Aorta (tissue), 5 donors: ENCODE results near the gene BOD1L1. TPM values are rescaled to one million over a fixed set of nuclear protein-coding genes. Genes with fewer than 3 reads are reported as not detected.

Experiments used
- ATAC-seq: fragments of 200-7000 bp; cut with Tn5 transposase; one replicate; pipeline ENCODE4 v1.9.1; 2022; ENCODE audit warnings: moderate library complexity; ENCODE audit not compliant: low FRiP score
- DNase-seq, 2 donors: peaks; one replicate each; pipeline ENCODE4 v3.0.0-alpha.2; 2020
- H3K27ac ChIP-seq, 2 donors: one replicate each; pipeline ENCODE4 v1.5.1; 2013; ENCODE audit warnings: low read length in 2 of 2, mild to moderate bottlenecking in 2 of 2, moderate library complexity in 2 of 2, control low read depth in 1 of 2, inconsistent platforms in 1 of 2, low read depth in 1 of 2
- H3K27me3 ChIP-seq, 2 donors: one replicate each; pipeline ENCODE4 v1.6.1; 2013; ENCODE audit warnings: control low read depth in 1 of 2, low read length in 1 of 2, mild to moderate bottlenecking in 1 of 2, moderate library complexity in 1 of 2; ENCODE audit not compliant: insufficient read depth in 2 of 2, control insufficient read depth in 1 of 2
- H3K36me3 ChIP-seq, 2 donors: one replicate each; pipeline ENCODE4 v1.6.1; 2013; ENCODE audit warnings: control low read depth in 1 of 2, low read length in 1 of 2, mild to moderate bottlenecking in 1 of 2; ENCODE audit not compliant: insufficient read depth in 2 of 2, control insufficient read depth in 1 of 2
- H3K4me1 ChIP-seq, 2 donors: one replicate each; pipeline ENCODE4 v1.6.1; 2013; ENCODE audit warnings: low read length in 2 of 2, control low read depth in 1 of 2, mild to moderate bottlenecking in 1 of 2, moderate library complexity in 1 of 2; ENCODE audit not compliant: insufficient read depth in 2 of 2, control insufficient read depth in 1 of 2
- H3K4me3 ChIP-seq, 2 donors: one replicate each; pipeline ENCODE4 v1.5.1; 2013; ENCODE audit warnings: low read length in 2 of 2, control low read depth in 1 of 2, mild to moderate bottlenecking in 1 of 2
- H3K9me3 ChIP-seq: one replicate; pipeline ENCODE4 v1.6.1; 2013; ENCODE audit warnings: mild to moderate bottlenecking, low read length; ENCODE audit not compliant: control insufficient read depth
- WGBS, 2 donors: extraction: QIAGEN DNeasy Blood & Tissue Kit; methylation state at CpG; one replicate each; pipeline ENCODE4 v1.1.7; 2013; 5-methylcytosine and 5-hydroxymethylcytosine counted together
- intact Hi-C, 2 donors: fragments of 100-400 bp; cut with DNase I; formaldehyde crosslinking; loops; one replicate each; pipeline versions ENCODE4 v1.14.2 to v1.15.0; 2022
- polyA plus RNA-seq, 2 donors: library from polyadenylated mRNA; stranded (reverse); fragments of 200-250 nt; gene quantifications; one replicate each; pipeline ENCODE4 v1.2.3, GENCODE V29; 2013
- total RNA-seq, 2 donors: library from RNA; stranded (reverse); fragmentation: NEBNext Ultra II Directional; extraction: Animal tissue kit (Norgen Biotek cat#: 25700); gene quantifications; one replicate each; pipeline ENCODE4 v1.2.1, GENCODE V29; 2021
- donor health status: healthy with polysubstance abuse.
- donor health status: Bipolar disorder and iron deficiency.
- donor health status: DM: no; HTN: no; CAD: no.
- donor health status: DM: no; HTN: no; CAD: no.
- donor health status: DM: yes; HTN: yes; CAD: no.

Gene BOD1L1
- total and polyA plus RNA-seq, 4 donors: 7.6 to 52.6 (median 29.8) TPM

GRCh38 chr4:13559413-13559812, 68.1 kb downstream of the BOD1L1 start:
- H3K27me3 ChIP-seq: no peaks in the 10 kb centered on the region
- intact Hi-C loops: no loop called here
- WGBS, 2 donors: 18 to 26% methylated on average over 2 of the region's 2 CpGs
- no peak overlapping the region for H3K27ac ChIP-seq
- ATAC-seq (no peak), DNase-seq (no peak)
- no peaks in the 10 kb centered on the region for H3K4me1 ChIP-seq
- no peaks in the 10 kb centered on the region for H3K9me3 ChIP-seq
- H3K4me3 ChIP-seq: no peak overlapping the region
- no peaks in the 10 kb centered on the region for H3K36me3 ChIP-seq

DNA sequence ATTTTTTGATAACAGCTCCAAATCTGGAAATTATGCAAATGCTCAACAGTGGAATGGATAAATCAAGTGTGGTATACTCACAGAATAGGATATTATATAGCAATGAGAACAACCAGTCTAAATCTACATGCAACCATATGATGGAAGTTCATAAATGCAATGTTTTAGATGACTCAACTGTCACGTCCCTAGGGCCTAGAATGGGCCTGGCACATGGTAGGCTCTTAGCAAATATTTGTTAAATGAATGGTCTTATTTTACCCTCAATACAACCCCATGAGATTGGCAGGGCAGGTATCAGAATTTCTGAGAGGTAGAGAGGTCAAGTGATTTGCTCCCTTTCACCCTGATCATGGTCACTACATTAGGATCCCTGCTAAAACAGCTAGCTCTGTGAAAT, 68.6 kb downstream of the BOD1L1 start:
- intact Hi-C loops: no loop called here
- Histone ChIP-seq H3K27ac (no peak overlapping the region), H3K9me3 (peaks cover 2% of the 10 kb centered on the region), H3K27me3 (no peaks in the 10 kb centered on the region), H3K4me3 (no peak overlapping the region), H3K4me1 (no peaks in the 10 kb centered on the region), H3K36me3 (no peaks in the 10 kb centered on the region)
- WGBS, 2 donors: 69 to 73% methylated on average over 1 of the region's 1 CpG
- DNase-seq (no peak), ATAC-seq (no peak)

DNA sequence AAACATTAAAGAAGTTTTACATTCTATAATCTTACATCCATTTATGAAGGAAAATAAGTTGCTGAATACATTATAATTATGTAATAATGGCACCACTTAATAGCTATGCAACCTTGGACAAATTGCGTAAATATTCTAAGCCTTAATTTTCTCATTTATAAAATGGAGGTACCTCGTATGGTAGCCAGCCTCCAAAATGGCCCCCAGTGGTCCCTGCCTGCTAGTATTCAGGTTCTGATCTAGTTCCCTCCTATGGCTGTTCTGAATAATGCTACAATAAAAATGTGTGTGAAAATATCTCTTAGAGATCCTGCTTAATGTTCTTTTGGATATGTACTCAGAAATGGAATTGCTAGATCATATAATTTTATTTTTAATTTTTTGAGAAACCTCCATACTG, 72.2 kb downstream of the BOD1L1 start:
- intact Hi-C loops: no loop called here
- no peak for ATAC-seq
- H3K27me3 ChIP-seq: no peaks in the 10 kb centered on the region
- H3K9me3 ChIP-seq: peaks cover 2% of the 10 kb centered on the region
- H3K4me1 ChIP-seq: no peaks in the 10 kb centered on the region
- WGBS, 2 donors: 79 to 84% methylated on average over 2 of the region's 2 CpGs
- H3K36me3 ChIP-seq: no peaks in the 10 kb centered on the region
- no peak overlapping the region for H3K27ac ChIP-seq
- no peak overlapping the region for H3K4me3 ChIP-seq
- DNase-seq: no peak

DNA sequence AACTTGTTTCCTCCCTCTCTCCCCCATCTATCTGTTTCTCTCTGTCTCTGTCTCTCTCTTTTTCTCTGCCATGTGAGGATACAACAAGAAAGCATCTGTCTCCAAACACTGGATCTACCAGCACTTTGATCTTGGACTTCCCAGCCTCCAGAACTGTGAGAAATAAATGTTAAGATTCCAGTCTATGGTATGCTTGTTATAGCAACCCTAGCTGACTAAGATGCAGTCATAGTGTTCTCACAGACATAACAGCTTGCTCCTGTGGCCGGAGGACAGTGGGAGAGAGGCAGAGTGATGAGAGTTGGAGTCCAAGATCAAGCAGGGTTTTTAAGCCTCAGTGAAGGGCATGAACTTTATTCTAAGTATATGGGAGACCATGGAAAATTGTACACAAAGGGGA, 74.4 kb downstream of the BOD1L1 start:
- no peaks in the 10 kb centered on the region for H3K4me1 ChIP-seq
- ATAC-seq (no peak), DNase-seq (no peak)
- no peaks in the 10 kb centered on the region for H3K36me3 ChIP-seq
- no peak overlapping the region for H3K27ac ChIP-seq
- 67 to 74% methylated on average over 1 of the region's 1 CpG for WGBS, 2 donors
- intact Hi-C loops: no loop called here
- peaks cover 2% of the 10 kb centered on the region for H3K9me3 ChIP-seq
- no peaks in the 10 kb centered on the region for H3K27me3 ChIP-seq
- H3K4me3 ChIP-seq: no peak overlapping the region

DNA sequence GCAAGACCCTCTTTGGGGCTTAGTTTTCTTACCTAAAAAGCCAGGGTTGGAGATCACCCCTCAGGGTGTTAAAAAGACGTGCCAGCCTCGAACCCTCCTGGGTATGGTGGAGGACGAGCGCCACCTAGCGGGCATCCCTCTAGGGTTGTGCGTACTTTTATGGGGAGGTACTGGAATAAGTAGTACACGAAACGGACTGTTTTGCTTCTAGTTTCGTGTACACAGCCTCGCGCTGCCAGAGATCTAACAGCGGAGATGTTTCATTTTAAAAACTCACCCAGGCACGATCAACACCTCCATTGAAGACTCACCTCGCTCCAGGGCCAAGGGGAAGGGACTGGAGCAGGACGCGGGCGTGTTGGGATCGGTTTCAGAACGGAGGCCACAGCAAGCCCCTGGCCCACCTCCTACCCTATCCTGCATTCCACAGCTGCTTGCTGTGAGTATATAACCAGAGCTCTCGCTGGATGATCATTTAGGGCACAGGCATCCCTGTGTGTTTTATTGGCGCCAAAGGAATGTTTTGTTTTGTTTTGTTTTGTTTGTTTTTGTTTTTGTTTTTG, 78.5 kb downstream of the BOD1L1 start:
- intact Hi-C loops: loop anchor here (2.0 to 10.0 kb wide), 3 partner anchors 696 to 822 kb away; no protein-coding TSS in a partner anchor
- WGBS, 2 donors: 4% methylated on average over 21 of the region's 21 CpGs
- H3K4me3 ChIP-seq: no peak overlapping the region
- H3K27ac ChIP-seq: no peak overlapping the region
- H3K4me1 ChIP-seq: no peaks in the 10 kb centered on the region
- no peaks in the 10 kb centered on the region for H3K36me3 ChIP-seq
- H3K27me3 ChIP-seq: peaks cover 0 to 2% of the 10 kb centered on the region in 2 donors
- ATAC-seq (peak; percentile 89), DNase-seq (peak; percentile 85 to 94)
- peaks cover 2% of the 10 kb centered on the region for H3K9me3 ChIP-seq

DNA sequence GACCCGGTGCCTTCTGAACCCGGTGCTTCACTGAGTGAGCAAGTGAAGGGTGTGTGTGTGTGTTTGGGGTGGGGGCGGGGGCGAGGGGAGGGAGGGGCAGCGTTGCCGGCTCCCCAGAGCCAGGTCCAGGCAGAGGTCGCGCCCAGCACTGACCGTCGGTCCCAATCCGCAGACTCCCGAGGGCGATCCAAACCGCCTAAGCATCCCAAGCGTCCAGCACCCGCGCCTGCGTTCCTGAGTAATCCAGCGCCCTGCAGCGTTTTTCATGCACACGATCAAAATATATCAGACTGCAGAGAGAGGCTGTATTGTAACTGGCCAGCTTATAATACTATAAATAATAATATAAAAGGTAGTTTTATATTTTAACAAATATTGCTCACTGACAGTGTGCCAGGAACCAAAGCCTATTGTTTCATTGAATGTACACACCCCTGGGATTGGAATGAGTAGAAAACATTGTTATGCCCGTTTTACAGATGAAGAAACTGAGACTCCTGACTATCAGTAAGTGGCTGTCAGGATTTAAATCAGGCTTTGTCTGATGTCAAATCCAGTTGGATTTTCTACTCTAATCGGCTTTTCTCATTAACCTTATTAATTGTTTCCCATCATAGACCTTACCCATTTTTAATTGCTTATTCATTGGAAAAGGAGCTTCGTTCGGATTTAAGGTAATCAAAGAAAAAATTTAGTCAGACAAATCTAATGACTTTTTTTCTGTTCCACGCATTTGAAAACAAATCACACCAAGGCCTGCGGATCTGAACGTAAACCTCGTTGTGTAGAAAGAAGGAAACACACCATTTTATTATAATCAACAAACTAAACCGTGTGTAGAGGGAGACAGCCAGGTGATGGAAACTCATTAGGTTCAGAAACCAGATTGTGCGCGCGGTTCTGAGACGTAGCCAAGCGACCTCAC, 79.2 kb downstream of the BOD1L1 start:
- H3K27ac ChIP-seq: no peak overlapping the region
- no peaks in the 10 kb centered on the region for H3K9me3 ChIP-seq
- no peaks in the 10 kb centered on the region for H3K4me1 ChIP-seq
- H3K4me3 ChIP-seq: no peak overlapping the region
- no peaks in the 10 kb centered on the region for H3K36me3 ChIP-seq
- WGBS, 2 donors: 12 to 13% methylated on average over 34 to 35 of the region's 35 CpGs
- no peak for ATAC-seq
- no peak for DNase-seq
- H3K27me3 ChIP-seq: peaks cover 0 to 2% of the 10 kb centered on the region in 2 donors
- intact Hi-C loops: loop anchor here (2.0 to 10.0 kb wide), 3 partner anchors 696 to 821 kb away; no protein-coding TSS in a partner anchor

GRCh38 chr4:13547485-13548041, 80.0 kb downstream of the BOD1L1 start:
- ATAC-seq (no peak), DNase-seq (no peak)
- H3K4me3 ChIP-seq: no peak overlapping the region
- WGBS, 2 donors: 1 to 2% methylated on average over 39 to 56 of the region's 56 CpGs
- intact Hi-C loops: loop anchor here (2.0 to 10.0 kb wide), 3 partner anchors 695 to 820 kb away; no protein-coding TSS in a partner anchor
- no peaks in the 10 kb centered on the region for H3K9me3 ChIP-seq
- peaks cover 0 to 2% of the 10 kb centered on the region in 2 donors for H3K27me3 ChIP-seq
- no peaks in the 10 kb centered on the region for H3K36me3 ChIP-seq
- no peaks in the 10 kb centered on the region for H3K4me1 ChIP-seq
- H3K27ac ChIP-seq: no peak overlapping the region

GRCh38 chr4:13546941-13547484, 80.5 kb downstream of the BOD1L1 start:
- H3K36me3 ChIP-seq: no peaks in the 10 kb centered on the region
- no peak overlapping the region for H3K4me3 ChIP-seq
- no peaks in the 10 kb centered on the region for H3K9me3 ChIP-seq
- no peaks in the 10 kb centered on the region for H3K4me1 ChIP-seq
- ATAC-seq: no peak
- peaks cover 0 to 2% of the 10 kb centered on the region in 2 donors for H3K27me3 ChIP-seq
- 5% methylated on average over 47 to 54 of the region's 54 CpGs for WGBS, 2 donors
- no peak overlapping the region for H3K27ac ChIP-seq
- intact Hi-C loops: loop anchor here (5.0 to 10.0 kb wide), 2 partner anchors 812 to 820 kb away; no protein-coding TSS in a partner anchor
- peak in 1 of 2 donors; percentile 80 for DNase-seq
